Measurements from ENCODE around the gene UGT1A6.

UGT1A6 gene

DNA sequence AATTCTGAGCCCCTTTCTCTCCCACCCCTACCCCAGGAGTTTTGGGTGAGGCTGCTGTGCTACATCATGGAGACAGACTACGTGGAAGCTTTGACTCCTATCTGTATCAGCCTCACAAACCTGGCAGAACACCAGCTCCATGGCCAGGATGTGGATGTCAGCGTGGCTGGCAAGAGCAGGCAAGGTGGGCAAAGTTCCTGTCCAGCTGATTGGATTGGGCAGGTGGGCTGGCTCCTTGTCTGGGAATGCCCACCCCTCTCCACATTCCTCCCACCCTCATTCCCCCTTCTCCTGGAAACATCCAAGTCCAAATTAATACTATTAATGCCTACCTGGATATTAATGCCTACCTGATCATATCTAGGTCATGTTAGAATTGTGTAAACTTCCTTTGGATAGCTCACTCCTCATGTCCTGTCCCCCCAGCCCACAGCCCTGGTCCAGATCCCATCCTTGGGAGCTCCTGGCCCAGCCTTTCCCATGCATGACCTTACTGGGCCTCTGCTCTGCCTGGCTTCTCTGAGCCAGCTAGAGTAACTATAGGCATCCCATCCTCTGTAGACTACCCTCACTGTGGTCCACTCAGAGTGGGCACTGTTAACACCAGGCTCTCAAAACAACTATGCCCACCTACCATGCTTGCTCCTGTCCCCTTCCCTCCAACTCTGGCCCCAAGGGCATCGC is 109.6 kb downstream of the UGT1A6 start:
- Mint-ChIP-seq H3K4me3 (no peak overlapping the region), H3K36me3 (ENCODE audit: low read depth) (no peaks in the 10 kb centered on the region), H3K9me3 (no peaks in the 10 kb centered on the region), H3K27me3 (peaks cover 22% of the 10 kb centered on the region), H3K4me1 (ENCODE audit: low read depth) (peaks cover 2% of the 10 kb centered on the region), H3K27ac (no peak overlapping the region)
- DNase-seq, result no peak

- Mint-ChIP-seq H3K36me3 (ENCODE audit: low read depth) (no peaks in the 10 kb centered on the region), H3K9me3 (no peaks in the 10 kb centered on the region), H3K27ac (no peak overlapping the region), H3K27me3 (peaks cover 20% of the 10 kb centered on the region), H3K4me1 (ENCODE audit: low read depth) (peaks cover 2% of the 10 kb centered on the region), H3K4me3 (no peak overlapping the region)
- peak; percentile 9 for DNase-seq
Measured at GRCh38 chr2:233803292-233803911, 110.7 kb downstream of the UGT1A6 start.

DNA sequence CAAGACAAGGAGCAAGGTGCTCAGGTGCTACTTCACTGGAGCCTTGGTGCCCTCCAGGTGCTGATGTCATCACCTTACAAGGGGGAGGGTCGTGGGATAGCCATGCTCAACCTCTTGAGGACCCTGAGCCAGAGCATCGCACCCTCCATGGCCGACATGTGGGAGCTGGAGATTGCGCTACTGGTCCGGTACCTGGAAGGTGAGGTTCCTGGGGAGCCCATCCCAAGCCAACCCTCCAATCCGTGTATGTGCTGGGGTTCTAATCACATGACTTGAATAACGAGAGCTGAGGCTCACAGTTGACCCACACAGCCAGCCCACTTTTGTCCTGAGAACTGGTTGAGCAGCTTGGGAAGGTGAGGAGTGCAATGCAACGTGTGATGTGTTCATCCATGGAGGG is 111.3 kb downstream of the UGT1A6 start:
- no peaks in the 10 kb centered on the region for H3K9me3 Mint-ChIP-seq
- H3K27me3 Mint-ChIP-seq, result peaks cover 22% of the 10 kb centered on the region
- H3K4me3 Mint-ChIP-seq, result no peak overlapping the region
- DNase-seq, result no peak
- no peak overlapping the region for H3K27ac Mint-ChIP-seq
- peaks cover 2% of the 10 kb centered on the region for H3K4me1 Mint-ChIP-seq (ENCODE audit: low read depth)
- H3K36me3 Mint-ChIP-seq (ENCODE audit: low read depth), result no peaks in the 10 kb centered on the region

DNA sequence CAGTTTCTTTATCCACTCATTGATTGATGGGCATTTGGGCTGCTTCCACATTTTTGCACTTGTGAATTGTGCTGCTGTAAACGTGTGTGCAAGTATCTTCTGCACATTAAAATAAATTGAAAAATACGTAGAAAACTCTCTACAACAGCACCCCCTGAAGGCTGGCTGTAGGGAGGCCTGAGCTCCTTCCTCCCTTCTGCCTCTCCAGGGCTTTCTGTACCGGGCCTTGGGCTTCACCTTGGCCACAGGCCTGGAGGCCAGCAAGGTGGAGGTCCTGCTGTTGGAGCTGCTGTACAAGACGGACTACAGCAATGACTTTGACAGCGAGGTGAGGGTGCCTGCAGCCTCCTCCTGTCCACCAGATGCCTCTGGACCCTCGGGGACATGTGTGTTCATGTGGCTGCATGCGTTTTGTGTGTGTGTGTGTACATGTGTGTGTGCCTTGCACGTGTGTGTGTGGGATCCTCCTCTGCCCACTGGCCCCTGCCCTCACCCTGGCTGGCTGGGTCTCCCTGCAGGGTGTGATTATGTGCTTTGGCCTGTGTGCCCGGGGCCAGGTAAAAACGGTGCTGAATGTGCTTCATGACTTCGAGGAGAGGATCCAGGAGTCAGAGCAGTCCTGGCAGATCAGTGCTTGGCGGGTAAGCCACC is 114.7 kb downstream of the UGT1A6 start:
- no peak overlapping the region for H3K4me3 Mint-ChIP-seq

GRCh38 chr2:233807966-233808935 is 115.6 kb downstream of the UGT1A6 start:
- no peak overlapping the region for H3K4me3 Mint-ChIP-seq
- DNase-seq, result peak; percentile 11
- H3K4me1 Mint-ChIP-seq (ENCODE audit: low read depth), result no peaks in the 10 kb centered on the region

More for the DNA sequence above, 114.7 kb downstream of the UGT1A6 start:
- Mint-ChIP-seq H3K27ac (no peak overlapping the region), H3K4me1 (ENCODE audit: low read depth) (no peaks in the 10 kb centered on the region), H3K27me3 (peaks cover 30% of the 10 kb centered on the region), H3K36me3 (ENCODE audit: low read depth) (no peaks in the 10 kb centered on the region), H3K9me3 (no peaks in the 10 kb centered on the region)
- DNase-seq, result peak; percentile 3

DNA sequence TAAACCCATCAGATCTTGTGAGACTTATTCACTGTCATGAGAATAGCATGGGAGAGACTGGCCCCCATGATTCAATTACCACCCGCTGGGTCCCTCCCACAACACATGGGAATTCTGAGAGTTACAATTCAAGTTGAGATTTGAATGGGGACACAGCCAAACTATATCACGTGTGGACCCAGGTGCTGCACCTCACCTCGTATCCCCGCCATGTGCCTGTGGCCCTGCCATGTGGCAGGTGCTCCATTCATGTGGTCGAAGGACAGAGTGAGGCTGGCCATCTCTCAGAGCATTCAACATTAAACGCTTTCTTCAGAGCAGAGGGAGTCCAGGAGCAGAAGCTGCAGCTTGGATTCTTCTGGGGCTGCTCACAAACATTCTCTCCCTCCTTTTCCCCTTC is 117.7 kb downstream of the UGT1A6 start:
- H3K4me3 Mint-ChIP-seq, result no peak overlapping the region
- no peaks in the 10 kb centered on the region for H3K4me1 Mint-ChIP-seq (ENCODE audit: low read depth)
- no peaks in the 10 kb centered on the region for H3K9me3 Mint-ChIP-seq
- no peak overlapping the region for H3K27ac Mint-ChIP-seq
- H3K36me3 Mint-ChIP-seq (ENCODE audit: low read depth), result no peaks in the 10 kb centered on the region
- no peak for DNase-seq
- peaks cover 21% of the 10 kb centered on the region for H3K27me3 Mint-ChIP-seq

More at GRCh38 chr2:233807966-233808935, 115.6 kb downstream of the UGT1A6 start:
- H3K27ac Mint-ChIP-seq, result no peak overlapping the region
- no peaks in the 10 kb centered on the region for H3K36me3 Mint-ChIP-seq (ENCODE audit: low read depth)
- H3K27me3 Mint-ChIP-seq, result peaks cover 23% of the 10 kb centered on the region
- H3K9me3 Mint-ChIP-seq, result no peaks in the 10 kb centered on the region

- Mint-ChIP-seq H3K4me1 (ENCODE audit: low read depth) (no peaks in the 10 kb centered on the region), H3K27ac (no peak overlapping the region), H3K27me3 (peaks cover 21% of the 10 kb centered on the region), H3K4me3 (no peak overlapping the region), H3K9me3 (no peaks in the 10 kb centered on the region), H3K36me3 (ENCODE audit: low read depth) (no peaks in the 10 kb centered on the region)
- no peak for DNase-seq
Measured at GRCh38 chr2:233811087-233811486, 118.4 kb downstream of the UGT1A6 start.

DNA sequence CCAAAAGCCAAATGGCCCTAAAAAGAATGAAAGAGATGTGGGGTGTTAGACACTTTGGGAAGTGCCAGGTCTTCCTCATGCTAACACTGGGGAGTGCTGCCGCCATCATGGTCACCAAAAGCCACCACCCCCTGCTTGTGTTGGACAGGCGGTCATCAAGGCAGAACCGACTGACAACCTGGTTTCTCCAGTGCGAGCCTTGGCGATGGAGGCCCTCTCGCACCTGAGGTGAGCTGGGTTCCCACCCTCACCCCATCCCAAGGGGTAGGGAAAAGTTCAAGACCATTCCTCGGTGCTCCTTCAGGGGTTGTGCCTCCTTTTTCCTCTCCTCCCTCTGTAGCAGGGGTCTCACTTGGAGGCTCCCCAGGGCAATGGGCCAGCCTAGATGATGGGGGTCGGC is 119.0 kb downstream of the UGT1A6 start:
- H3K4me1 Mint-ChIP-seq (ENCODE audit: low read depth), result no peaks in the 10 kb centered on the region
- H3K9me3 Mint-ChIP-seq, result no peaks in the 10 kb centered on the region
- peak; percentile 11 for DNase-seq
- H3K27me3 Mint-ChIP-seq, result peaks cover 21% of the 10 kb centered on the region
- no peak overlapping the region for H3K27ac Mint-ChIP-seq
- H3K36me3 Mint-ChIP-seq (ENCODE audit: low read depth), result no peaks in the 10 kb centered on the region
- no peak overlapping the region for H3K4me3 Mint-ChIP-seq

- H3K27ac Mint-ChIP-seq, result no peak overlapping the region
- H3K4me3 Mint-ChIP-seq, result no peak overlapping the region
- no peaks in the 10 kb centered on the region for H3K9me3 Mint-ChIP-seq
- peaks cover 21% of the 10 kb centered on the region for H3K27me3 Mint-ChIP-seq
- no peak for DNase-seq
- H3K4me1 Mint-ChIP-seq (ENCODE audit: low read depth), result no peaks in the 10 kb centered on the region
- no peaks in the 10 kb centered on the region for H3K36me3 Mint-ChIP-seq (ENCODE audit: low read depth)
Measured at GRCh38 chr2:233813236-233814055, 120.8 kb downstream of the UGT1A6 start.

DNA sequence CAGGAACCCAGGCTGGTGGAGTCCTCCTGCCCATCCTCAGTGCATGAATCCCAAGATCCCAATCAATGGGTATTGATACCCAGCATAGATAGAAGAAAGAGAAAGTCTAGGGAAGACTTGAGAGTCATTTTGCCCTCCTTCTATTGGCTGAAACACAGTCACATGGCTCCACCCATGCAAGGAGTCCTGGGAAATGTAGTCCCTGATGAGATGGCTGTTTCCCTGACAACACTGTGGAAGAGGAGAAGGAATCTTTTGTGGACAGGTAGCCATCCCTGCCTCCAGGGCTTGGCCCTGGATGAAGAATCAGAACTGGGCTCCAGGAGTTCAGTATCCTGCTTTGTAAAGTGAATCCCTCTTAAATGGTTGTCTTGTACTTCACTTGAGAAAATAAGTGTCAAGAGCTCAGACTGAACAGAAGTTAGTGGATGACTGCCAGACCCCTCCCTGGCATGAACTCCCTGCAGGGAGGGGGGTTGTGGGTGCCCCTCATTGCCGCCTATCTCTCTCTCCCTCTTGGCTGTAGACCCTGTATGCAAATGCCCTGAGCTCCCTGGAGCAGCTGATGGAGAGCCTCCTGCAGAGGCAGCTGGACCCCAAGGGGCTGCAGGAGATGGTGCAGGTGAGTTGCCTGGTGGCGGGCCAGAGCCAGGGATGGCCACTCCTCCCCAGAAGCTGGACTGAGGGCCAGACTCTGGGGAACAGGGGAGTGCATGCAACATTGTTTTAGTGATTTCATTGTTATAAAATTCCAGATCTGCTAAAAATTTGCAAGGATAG is 121.6 kb downstream of the UGT1A6 start:
- DNase-seq, result no peak
- Mint-ChIP-seq H3K27ac (no peak overlapping the region), H3K4me3 (no peak overlapping the region), H3K9me3 (no peaks in the 10 kb centered on the region), H3K36me3 (ENCODE audit: low read depth) (no peaks in the 10 kb centered on the region), H3K4me1 (ENCODE audit: low read depth) (no peaks in the 10 kb centered on the region), H3K27me3 (peaks cover 15% of the 10 kb centered on the region)

- H3K4me3 Mint-ChIP-seq, result no peak overlapping the region
- no peak for DNase-seq
- H3K9me3 Mint-ChIP-seq, result no peaks in the 10 kb centered on the region
- no peaks in the 10 kb centered on the region for H3K36me3 Mint-ChIP-seq (ENCODE audit: low read depth)
- peaks cover 6% of the 10 kb centered on the region for H3K27me3 Mint-ChIP-seq
- no peaks in the 10 kb centered on the region for H3K4me1 Mint-ChIP-seq (ENCODE audit: low read depth)
- no peak overlapping the region for H3K27ac Mint-ChIP-seq
Measured at GRCh38 chr2:233815861-233816260, 123.2 kb downstream of the UGT1A6 start.

DNA sequence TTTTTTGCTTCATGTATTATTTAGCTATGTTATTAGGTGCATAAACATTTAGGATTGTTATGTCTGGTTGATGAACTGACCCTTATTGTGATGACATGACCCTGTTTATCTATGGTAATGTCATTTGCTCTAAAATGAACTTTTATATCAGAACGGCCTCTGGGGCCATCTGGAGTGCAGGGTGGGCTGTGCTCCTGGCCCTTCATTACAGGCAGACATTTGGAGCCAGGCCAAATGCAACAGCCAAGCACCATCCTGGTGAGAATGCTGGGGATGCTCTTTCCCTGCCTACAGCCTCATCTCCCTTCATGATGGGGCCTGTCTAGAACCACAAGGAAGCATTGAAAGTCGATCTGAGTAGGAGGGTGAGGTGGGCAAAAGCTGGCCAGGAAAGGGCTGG is 123.6 kb downstream of the UGT1A6 start:
- H3K27ac Mint-ChIP-seq, result no peak overlapping the region
- H3K27me3 Mint-ChIP-seq, result peaks cover 6% of the 10 kb centered on the region
- no peaks in the 10 kb centered on the region for H3K9me3 Mint-ChIP-seq
- no peaks in the 10 kb centered on the region for H3K4me1 Mint-ChIP-seq (ENCODE audit: low read depth)
- H3K36me3 Mint-ChIP-seq (ENCODE audit: low read depth), result no peaks in the 10 kb centered on the region
- H3K4me3 Mint-ChIP-seq, result no peak overlapping the region
- no peak for DNase-seq

GRCh38 chr2:233816771-233817170 is 124.1 kb downstream of the UGT1A6 start:
- Mint-ChIP-seq H3K9me3 (no peaks in the 10 kb centered on the region), H3K27ac (no peak overlapping the region), H3K4me3 (no peak overlapping the region), H3K27me3 (peaks cover 6% of the 10 kb centered on the region), H3K36me3 (ENCODE audit: low read depth) (no peaks in the 10 kb centered on the region), H3K4me1 (ENCODE audit: low read depth) (no peaks in the 10 kb centered on the region)
- no peak for DNase-seq
